Subcutaneous abdominal adipose tissue (tissue), 5 donors: ENCODE results near the gene ZMYND8.
A peak's percentile ranks its signal among the peaks of the same experiment; 100 is the strongest.

Experiments used
- H3K27ac ChIP-seq: one replicate; pipeline ENCODE4 v1.7.0; 2013; ENCODE audit warnings: low read depth, mild to moderate bottlenecking, inconsistent platforms, low read length, moderate library complexity
- H3K27me3 ChIP-seq, 5 donors: one replicate each; pipeline ENCODE4 v1.7.0; 2013; ENCODE audit warnings: low read length in 5 of 5, inconsistent platforms in 1 of 5; ENCODE audit not compliant: control insufficient read depth in 5 of 5, insufficient read depth in 4 of 5
- H3K36me3 ChIP-seq, 5 donors: one replicate each; pipeline ENCODE4 v1.7.0; 2013; ENCODE audit warnings: low read length in 5 of 5; ENCODE audit not compliant: control insufficient read depth in 5 of 5, insufficient read depth in 5 of 5
- H3K4me1 ChIP-seq, 5 donors: one replicate each; pipeline ENCODE4 v1.7.0; 2013; ENCODE audit warnings: low read length in 5 of 5, mild to moderate bottlenecking in 3 of 5, moderate library complexity in 1 of 5; ENCODE audit not compliant: control insufficient read depth in 5 of 5, insufficient read depth in 5 of 5
- H3K4me3 ChIP-seq, 5 donors: one replicate each; pipeline ENCODE4 v1.7.0; 2013; ENCODE audit warnings: low read length in 5 of 5, low read depth in 1 of 5
- H3K9ac ChIP-seq, 5 donors: one replicate each; pipeline ENCODE4 v1.7.0; 2013; ENCODE audit warnings: low read length in 5 of 5, mild to moderate bottlenecking in 4 of 5, moderate library complexity in 3 of 5
- H3K9me3 ChIP-seq, 5 donors: one replicate each; pipeline ENCODE4 v1.7.0; 2013; ENCODE audit warnings: low read length in 5 of 5; ENCODE audit not compliant: control insufficient read depth in 5 of 5
- donor health status: healthy.
- donor health status: healthy.
- donor health status: healthy.
- donor health status: healthy.
- donor health status: healthy.

The ZMYND8 gene

DNA sequence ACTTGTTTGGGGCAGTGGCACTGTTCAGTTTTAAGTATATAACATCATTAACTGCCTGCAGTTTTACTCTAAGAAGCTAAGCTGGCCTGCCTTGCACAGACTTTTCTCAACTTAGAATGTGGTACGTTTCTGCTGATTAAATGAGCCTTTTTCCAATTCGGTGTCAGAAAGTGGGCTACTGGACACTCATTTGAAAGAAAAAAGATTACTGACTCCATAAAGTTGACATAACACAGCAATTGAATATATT lies 2.1 kb downstream of the ZMYND8 start:
- H3K27ac ChIP-seq = peak overlapping the region; percentile 100
- peak overlapping the region in 4 of 5 donors; percentile 4 to 25 (median 10) for H3K4me3 ChIP-seq
- H3K4me1 ChIP-seq = peaks cover 19 to 100% (median 99%) of the 10 kb centered on the region in 5 donors
- no peaks in the 10 kb centered on the region for H3K9me3 ChIP-seq
- H3K9ac ChIP-seq = peak overlapping the region in 1 of 5 donors; percentile 28
- no peaks in the 10 kb centered on the region for H3K36me3 ChIP-seq
- H3K27me3 ChIP-seq = no peaks in the 10 kb centered on the region

DNA sequence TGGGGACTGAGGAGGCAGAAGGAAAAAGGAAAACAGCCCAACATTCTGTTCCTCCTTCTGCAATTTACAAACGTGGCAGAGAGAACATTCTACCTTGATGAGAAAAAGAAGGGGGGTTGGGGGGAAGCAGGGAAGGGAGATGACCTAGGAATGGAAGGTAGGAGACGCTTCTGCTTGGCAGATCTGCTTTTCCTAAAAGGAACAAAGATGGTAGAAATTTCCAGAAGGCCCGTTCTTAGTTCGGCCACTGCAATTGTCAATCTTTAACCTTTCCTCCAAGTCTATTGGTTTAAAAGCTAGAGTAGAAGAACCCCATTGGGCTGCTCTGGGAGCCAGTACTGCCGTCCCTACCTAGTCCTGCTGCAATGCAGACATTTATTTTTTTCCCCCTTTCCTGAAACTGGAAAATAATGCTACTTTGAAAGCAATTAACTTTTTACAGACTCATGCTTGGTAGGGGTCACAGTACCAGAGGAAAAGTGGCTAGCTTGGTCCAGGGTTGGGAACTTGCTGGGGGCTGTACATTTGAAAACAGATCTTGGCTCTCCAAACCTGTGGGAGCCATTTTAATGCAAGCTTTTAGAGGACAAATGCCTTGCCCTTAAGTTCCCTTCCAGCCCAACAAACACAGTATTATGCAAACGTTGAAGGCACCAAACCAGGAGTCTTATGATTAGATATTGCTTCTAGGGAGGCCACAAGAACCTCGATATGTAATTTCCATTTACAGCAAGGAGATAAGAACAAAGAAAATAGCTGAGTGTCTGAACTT lies 2.6 kb downstream of the ZMYND8 start:
- Histone ChIP-seq H3K27ac (peak overlapping the region; percentile 100), H3K4me1 (peaks cover 15 to 100% (median 96%) of the 10 kb centered on the region in 5 donors), H3K27me3 (no peaks in the 10 kb centered on the region), H3K9ac (peak overlapping the region in 2 of 5 donors; percentile 29 to 46), H3K36me3 (no peaks in the 10 kb centered on the region), H3K4me3 (peak overlapping the region; percentile 4 to 25 (median 8)), H3K9me3 (no peaks in the 10 kb centered on the region)

DNA sequence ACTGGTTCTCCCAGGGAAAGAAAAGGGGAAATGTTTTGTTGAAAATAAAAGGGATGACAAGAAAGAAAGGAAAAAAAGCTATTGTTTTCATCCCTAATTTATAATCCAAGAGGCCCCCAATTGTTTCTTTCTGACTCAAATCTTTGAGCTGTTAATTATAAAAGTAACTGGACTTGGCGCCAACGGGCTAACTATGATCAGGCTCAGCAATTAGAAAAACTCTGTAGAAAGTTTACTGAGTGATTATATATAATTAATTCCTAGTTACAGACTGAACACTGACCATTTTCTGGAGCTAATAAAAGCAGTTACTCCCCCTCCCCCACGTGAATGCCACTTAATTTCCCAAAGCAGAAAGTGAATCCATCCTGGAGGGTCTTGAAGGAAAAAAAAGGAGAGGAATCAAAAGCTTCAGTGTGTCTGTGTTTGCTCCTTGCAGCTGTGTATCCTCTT lies 3.2 kb downstream of the ZMYND8 start:
- Histone ChIP-seq H3K27me3 (no peaks in the 10 kb centered on the region), H3K36me3 (no peaks in the 10 kb centered on the region), H3K9me3 (no peaks in the 10 kb centered on the region), H3K4me1 (peaks cover 13 to 100% (median 92%) of the 10 kb centered on the region in 5 donors), H3K9ac (peak overlapping the region in 3 of 5 donors; percentile 14 to 46 (median 29)), H3K4me3 (peak overlapping the region in 2 of 5 donors; percentile 33 to 43), H3K27ac (peak overlapping the region; percentile 100)

- peak overlapping the region in 3 of 5 donors; percentile 13 to 46 (median 31) for H3K9ac ChIP-seq
- H3K4me3 ChIP-seq = peak overlapping the region in 4 of 5 donors; percentile 26 to 45 (median 38)
- H3K36me3 ChIP-seq = no peaks in the 10 kb centered on the region
- peak overlapping the region; percentile 100 for H3K27ac ChIP-seq
- no peaks in the 10 kb centered on the region for H3K9me3 ChIP-seq
- H3K27me3 ChIP-seq = no peaks in the 10 kb centered on the region
- peaks cover 12 to 99% (median 86%) of the 10 kb centered on the region in 5 donors for H3K4me1 ChIP-seq
Measured at GRCh38 chr20:47352332-47353238, 3.9 kb downstream of the ZMYND8 start.

GRCh38 chr20:47351643-47352331 lies 4.7 kb downstream of the ZMYND8 start:
- Histone ChIP-seq H3K27me3 (no peaks in the 10 kb centered on the region), H3K4me1 (peaks cover 9 to 91% (median 78%) of the 10 kb centered on the region in 5 donors), H3K9ac (peak overlapping the region in 2 of 5 donors; percentile 31 to 46), H3K36me3 (no peaks in the 10 kb centered on the region), H3K4me3 (peak overlapping the region in 3 of 5 donors; percentile 7 to 43 (median 22)), H3K27ac (peak overlapping the region; percentile 20), H3K9me3 (no peaks in the 10 kb centered on the region)

GRCh38 chr20:47350691-47351545 lies 5.6 kb downstream of the ZMYND8 start:
- Histone ChIP-seq H3K9me3 (no peaks in the 10 kb centered on the region), H3K4me3 (no peak overlapping the region), H3K27ac (peak overlapping the region; percentile 1), H3K9ac (peak overlapping the region in 1 of 5 donors; percentile 5), H3K4me1 (peaks cover 8 to 82% (median 70%) of the 10 kb centered on the region in 5 donors), H3K27me3 (no peaks in the 10 kb centered on the region), H3K36me3 (peaks cover 0 to 5% (median 4%) of the 10 kb centered on the region in 5 donors)

- peak overlapping the region in 1 of 5 donors; percentile 5 for H3K9ac ChIP-seq
- H3K9me3 ChIP-seq = no peaks in the 10 kb centered on the region
- peak overlapping the region in 2 of 5 donors; percentile 5 to 29 for H3K4me3 ChIP-seq
- H3K27me3 ChIP-seq = no peaks in the 10 kb centered on the region
- H3K36me3 ChIP-seq = peaks cover 0 to 8% (median 6%) of the 10 kb centered on the region in 5 donors
- peaks cover 5 to 75% (median 62%) of the 10 kb centered on the region in 5 donors for H3K4me1 ChIP-seq
- peak overlapping the region; percentile 1 for H3K27ac ChIP-seq
Measured at GRCh38 chr20:47350181-47350550, 6.3 kb downstream of the ZMYND8 start.

GRCh38 chr20:47349365-47350180 lies 6.9 kb downstream of the ZMYND8 start:
- Histone ChIP-seq H3K4me1 (peaks cover 5 to 69% (median 56%) of the 10 kb centered on the region in 5 donors), H3K27ac (peak overlapping the region; percentile 19), H3K9ac (no peak overlapping the region), H3K4me3 (peak overlapping the region in 3 of 5 donors; percentile 5 to 29 (median 23)), H3K9me3 (no peaks in the 10 kb centered on the region), H3K27me3 (no peaks in the 10 kb centered on the region), H3K36me3 (peaks cover 0 to 13% (median 6%) of the 10 kb centered on the region in 5 donors)
